OCI-LY3 (cell line): ENCODE results near the gene CCNL1.
"Not testable (repeated sequence)": the region's sequence is repeated elsewhere in the genome, so short reads cannot be mapped to it uniquely, and the experiment has no call there.

ENCODE experiments used
- H2AFZ ChIP-seq: fragments of 200-600, 300-600 bp; shearing (Covaris generic); 2 replicates; pipeline ENCODE4 v1.6.0; 2014; ENCODE audit warnings: antibody characterized with exemption, low read depth, low read length
- H3K27ac ChIP-seq: fragments of 200-600, 300-600 bp; sonication (generic); 2 replicates; pipeline ENCODE4 v1.5.1; 2014; ENCODE audit warnings: mild to moderate bottlenecking, low read length, moderate library complexity, mixed read lengths
- H3K27me3 ChIP-seq: fragments of 200-600, 300-600 bp; sonication (generic); 2 replicates; pipeline ENCODE4 v1.6.1; 2014; ENCODE audit warnings: low read depth, low read length, mixed read lengths
- H3K36me3 ChIP-seq: fragments of 200-600, 300-600 bp; sonication (generic); replicated peaks from 2 replicates; pipeline ENCODE3; 2014; ENCODE audit warnings: low read depth, low read length, mixed read lengths
- H3K4me1 ChIP-seq: fragments of 300-600, 200-600 bp; sonication (generic); 2 replicates; pipeline ENCODE4 v1.6.1; 2014; ENCODE audit warnings: low read length, mixed read lengths
- H3K4me2 ChIP-seq: fragments of 200-600, 300-600 bp; sonication (generic); 2 replicates; pipeline ENCODE4 v1.6.1; 2014; ENCODE audit warnings: low read length, mixed read lengths
- H3K4me3 ChIP-seq: fragments of 300-600, 200-600 bp; sonication (generic); 2 replicates; pipeline ENCODE4 v1.5.1; 2014; ENCODE audit warnings: antibody characterized with exemption, mild to moderate bottlenecking, low read length, moderate library complexity
- H3K79me2 ChIP-seq: fragments of 300-600, 200-600 bp; shearing (Covaris generic); 2 replicates; pipeline ENCODE4 v1.6.1; 2014; ENCODE audit warnings: mild to moderate bottlenecking, low read length, mixed read lengths
- H3K9ac ChIP-seq: fragments of 300-600, 200-600 bp; shearing (Covaris generic); 2 replicates; pipeline ENCODE4 v1.6.0; 2014; ENCODE audit warnings: mild to moderate bottlenecking, low read length, moderate library complexity
- H3K9me3 ChIP-seq: fragments of 200-600, 300-600 bp; shearing (Covaris generic); 2 replicates; pipeline ENCODE4 v1.6.1; 2014; ENCODE audit warnings: low read length, mixed read lengths; ENCODE audit not compliant: insufficient read depth
- H4K20me1 ChIP-seq: fragments of 200-600, 300-600 bp; sonication (generic); 2 replicates; pipeline ENCODE4 v1.6.1; 2016; ENCODE audit warnings: low read length, mixed read lengths; ENCODE audit not compliant: insufficient read depth
- EZH2phosphoT487 ChIP-seq: fragments of 200-600 bp; shearing (Covaris generic); IDR thresholded peaks from 2 replicates; pipeline ENCODE4 v1.6.1; 2018; ENCODE audit warnings: antibody characterized with exemption, mixed run types, low read depth
- TF ChIP-seq, protein P1 (sequence below): fragments of 200-600, 300-600 bp; sonication (generic); IDR thresholded peaks from 2 replicates; pipeline ENCODE4 v1.5.1; 2014; ENCODE audit warnings: antibody characterized with exemption, low read length, low read depth

The CCNL1 gene

DNA sequence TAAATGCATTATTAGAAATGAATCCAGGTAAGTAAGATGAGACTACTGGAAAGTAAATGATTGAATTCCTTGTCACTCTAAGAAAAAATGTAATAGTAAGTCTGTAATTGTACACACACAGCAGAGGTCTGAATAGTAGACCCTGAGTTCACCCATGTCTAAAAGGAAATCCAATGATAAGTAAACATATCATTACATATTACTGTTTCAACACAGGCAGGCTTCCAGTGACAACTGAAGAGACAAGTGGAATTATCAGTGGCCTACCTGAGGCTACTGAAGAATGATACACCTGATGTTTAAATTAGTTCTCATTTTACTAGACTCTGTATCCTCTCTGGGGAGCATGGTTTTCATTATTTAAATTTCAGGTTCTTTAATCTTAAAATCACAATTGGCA lies 6.2 kb upstream of the CCNL1 start:
- Histone ChIP-seq H3K79me2 (no peaks in the 10 kb centered on the region), H2AFZ (peak overlapping the region; percentile 22), H3K4me3 (peak overlapping the region; percentile 14), H3K4me2 (peak overlapping the region; percentile 70), H3K9me3 (no peaks in the 10 kb centered on the region), H3K9ac (0 out of 2 replicates have a peak overlapping the region, but pooled peaks have one; percentile 10), H3K27ac (peak overlapping the region; percentile 63), H4K20me1 (no peaks in the 10 kb centered on the region), H3K27me3 (no peaks in the 10 kb centered on the region), H3K36me3 (no peaks in the 10 kb centered on the region), H3K4me1 (peaks cover 38% of the 10 kb centered on the region)
- TF ChIP-seq EZH2phosphoT487, result no peak
- TF ChIP-seq, protein P1, sequence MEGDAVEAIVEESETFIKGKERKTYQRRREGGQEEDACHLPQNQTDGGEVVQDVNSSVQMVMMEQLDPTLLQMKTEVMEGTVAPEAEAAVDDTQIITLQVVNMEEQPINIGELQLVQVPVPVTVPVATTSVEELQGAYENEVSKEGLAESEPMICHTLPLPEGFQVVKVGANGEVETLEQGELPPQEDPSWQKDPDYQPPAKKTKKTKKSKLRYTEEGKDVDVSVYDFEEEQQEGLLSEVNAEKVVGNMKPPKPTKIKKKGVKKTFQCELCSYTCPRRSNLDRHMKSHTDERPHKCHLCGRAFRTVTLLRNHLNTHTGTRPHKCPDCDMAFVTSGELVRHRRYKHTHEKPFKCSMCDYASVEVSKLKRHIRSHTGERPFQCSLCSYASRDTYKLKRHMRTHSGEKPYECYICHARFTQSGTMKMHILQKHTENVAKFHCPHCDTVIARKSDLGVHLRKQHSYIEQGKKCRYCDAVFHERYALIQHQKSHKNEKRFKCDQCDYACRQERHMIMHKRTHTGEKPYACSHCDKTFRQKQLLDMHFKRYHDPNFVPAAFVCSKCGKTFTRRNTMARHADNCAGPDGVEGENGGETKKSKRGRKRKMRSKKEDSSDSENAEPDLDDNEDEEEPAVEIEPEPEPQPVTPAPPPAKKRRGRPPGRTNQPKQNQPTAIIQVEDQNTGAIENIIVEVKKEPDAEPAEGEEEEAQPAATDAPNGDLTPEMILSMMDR, result no peak

- TF ChIP-seq, protein P1, result no peak
- no peak for TF ChIP-seq EZH2phosphoT487
- H3K9ac ChIP-seq, result no peak overlapping the region
- H3K4me1 ChIP-seq, result peaks cover 43% of the 10 kb centered on the region
- no peak overlapping the region for H3K27ac ChIP-seq
- H4K20me1 ChIP-seq, result peaks cover 9% of the 10 kb centered on the region
- H3K27me3 ChIP-seq, result no peaks in the 10 kb centered on the region
- H3K79me2 ChIP-seq, result peaks cover 16% of the 10 kb centered on the region
- no peaks in the 10 kb centered on the region for H3K9me3 ChIP-seq
- H3K36me3 ChIP-seq, result peaks cover 9% of the 10 kb centered on the region
- H3K4me3 ChIP-seq, result no peak overlapping the region
- no peak overlapping the region for H3K4me2 ChIP-seq
- no peak overlapping the region for H2AFZ ChIP-seq
Observed at GRCh38 chr3:157163217-157163953, 3.4 kb upstream of the CCNL1 start.

DNA sequence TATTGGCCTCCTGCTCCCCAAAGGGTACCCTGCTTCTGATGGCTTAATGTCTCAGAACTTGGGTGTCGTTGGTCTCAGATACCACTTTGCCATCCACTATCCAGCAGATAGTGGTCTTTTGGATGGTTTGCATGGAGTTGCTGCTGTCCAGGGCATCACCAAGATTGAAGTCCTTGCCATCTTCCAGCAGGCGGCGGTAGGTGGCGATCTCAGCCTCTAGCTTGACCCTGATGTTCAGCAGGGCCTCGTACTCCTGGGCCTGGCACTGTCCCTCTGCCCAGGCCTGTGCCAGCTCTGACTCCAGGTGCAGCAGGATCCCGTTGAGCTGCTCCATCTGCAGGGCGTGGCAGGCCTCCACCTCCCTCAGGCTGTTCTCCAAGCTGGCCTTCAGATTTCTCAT lies 2.7 kb upstream of the CCNL1 start:
- TF ChIP-seq, protein P1, result peak; percentile 37; the same call in 1 of the 2 replicates
- H3K4me1 ChIP-seq, result peaks cover 44% of the 10 kb centered on the region
- H3K4me3 ChIP-seq, H3K27me3 ChIP-seq, H3K4me2 ChIP-seq, H3K9ac ChIP-seq, H3K27ac ChIP-seq, H2AFZ ChIP-seq, H3K9me3 ChIP-seq: not testable (repeated sequence)
- H3K36me3 ChIP-seq, result peaks cover 16% of the 10 kb centered on the region
- H3K79me2 ChIP-seq, result peaks cover 23% of the 10 kb centered on the region
- H4K20me1 ChIP-seq, result peaks cover 16% of the 10 kb centered on the region

GRCh38 chr3:157160658-157161424 lies 894 bp upstream of the CCNL1 start:
- H3K4me2 ChIP-seq, result peak overlapping the region; percentile 80
- H3K9me3 ChIP-seq, result no peaks in the 10 kb centered on the region
- peak overlapping the region; percentile 97 for H3K9ac ChIP-seq
- H3K27me3 ChIP-seq, result no peaks in the 10 kb centered on the region
- peaks cover 34% of the 10 kb centered on the region for H3K36me3 ChIP-seq
- peak overlapping the region; percentile 87 for H3K4me3 ChIP-seq
- peaks cover 44% of the 10 kb centered on the region for H3K4me1 ChIP-seq
- peak overlapping the region; percentile 93 for H3K27ac ChIP-seq
- H4K20me1 ChIP-seq, result peaks cover 34% of the 10 kb centered on the region
- peaks cover 41% of the 10 kb centered on the region for H3K79me2 ChIP-seq
- H2AFZ ChIP-seq, result peak overlapping the region; percentile 19
- no peak for TF ChIP-seq EZH2phosphoT487
- TF ChIP-seq, protein P1, result no peak
